Astrocyte (in vitro differentiated cells and primary cell): ENCODE measurements around the gene TM9SF4. TPM values are rescaled to one million over a fixed set of nuclear protein-coding genes. Genes with fewer than 3 reads are reported as not detected.
A peak's percentile ranks its signal among the peaks of the same experiment; 100 is the strongest.

Experiments
- DNase-seq: peaks from one replicate; pipeline ENCODE4 v3.0.0-alpha.2; 2010; ENCODE audit warnings: low read depth
- FAIRE-seq: peaks from 2 replicates; lab custom pipeline; 2011; peaks lifted over from hg19 to GRCh38; lab: Jason Lieb, UNC
- H2AFZ ChIP-seq: 2 replicates; pipeline ENCODE4 v1.6.0; 2012; ENCODE audit warnings: low read depth, low read length, inconsistent platforms
- H3K27ac ChIP-seq: 2 replicates; pipeline ENCODE4 v1.5.1; 2011; ENCODE audit warnings: low read depth, low read length, inconsistent platforms
- H3K27me3 ChIP-seq: 2 replicates; pipeline ENCODE4 v1.6.0; 2011; ENCODE audit warnings: low read length, inconsistent platforms; ENCODE audit not compliant: insufficient read depth
- H3K36me3 ChIP-seq: 2 replicates; pipeline ENCODE4 v1.5.1; 2011; ENCODE audit warnings: low read length, inconsistent platforms; ENCODE audit not compliant: insufficient read depth
- H3K4me1 ChIP-seq: 2 replicates; pipeline ENCODE4 v1.5.1; 2011; ENCODE audit warnings: low read length, inconsistent platforms; ENCODE audit not compliant: insufficient read depth
- H3K4me2 ChIP-seq: 2 replicates; pipeline ENCODE4 v1.6.0; 2012; ENCODE audit warnings: low read length, inconsistent platforms
- H3K4me3 ChIP-seq: 2 replicates; pipeline ENCODE4 v1.5.1; 2011; ENCODE audit warnings: low read depth, mild to moderate bottlenecking, low read length, inconsistent platforms; ENCODE audit not compliant: insufficient read depth
- H3K79me2 ChIP-seq: 2 replicates; pipeline ENCODE4 v1.6.0; 2012; ENCODE audit warnings: mild to moderate bottlenecking, low read length, inconsistent platforms; ENCODE audit not compliant: insufficient read depth
- H3K9ac ChIP-seq: 2 replicates; pipeline ENCODE4 v1.6.0; 2012; ENCODE audit warnings: mild to moderate bottlenecking, low read length, inconsistent platforms
- H3K9me3 ChIP-seq: 2 replicates; pipeline ENCODE4 v1.5.1; 2012; ENCODE audit warnings: low read depth, mild to moderate bottlenecking, low read length, inconsistent platforms; ENCODE audit not compliant: insufficient read depth
- H4K20me1 ChIP-seq: 2 replicates; pipeline ENCODE4 v1.6.0; 2012; ENCODE audit warnings: low read length, inconsistent platforms; ENCODE audit not compliant: insufficient read depth
- H3K27ac Mint-ChIP-seq: one replicate; pipeline ENCODE4 v1.8.0; 2021; ENCODE audit warnings: mild to moderate bottlenecking, mixed read lengths; ENCODE audit not compliant: unreplicated experiment
- H3K27me3 Mint-ChIP-seq: one replicate; pipeline ENCODE4 v1.8.0; 2021; ENCODE audit warnings: low read depth, mixed read lengths; ENCODE audit not compliant: unreplicated experiment
- H3K36me3 Mint-ChIP-seq: one replicate; pipeline ENCODE4 v1.8.0; 2021; ENCODE audit warnings: low read depth, mixed read lengths; ENCODE audit not compliant: unreplicated experiment
- H3K4me1 Mint-ChIP-seq: one replicate; pipeline ENCODE4 v1.8.0; 2021; ENCODE audit warnings: low read depth, mixed read lengths; ENCODE audit not compliant: unreplicated experiment
- H3K4me3 Mint-ChIP-seq: one replicate; pipeline ENCODE4 v1.8.0; 2021; ENCODE audit warnings: mild to moderate bottlenecking, moderate library complexity, mixed read lengths; ENCODE audit not compliant: unreplicated experiment
- H3K9me3 Mint-ChIP-seq: one replicate; pipeline ENCODE4 v1.8.0; 2021; ENCODE audit warnings: mild to moderate bottlenecking, mixed read lengths; ENCODE audit not compliant: unreplicated experiment
- EZH2 ChIP-seq: IDR thresholded peaks from 2 replicates; pipeline ENCODE4 v1.6.1; 2012; ENCODE audit warnings: mild to moderate bottlenecking, low read length, inconsistent platforms; ENCODE audit not compliant: insufficient read depth
- total RNA-seq: library from RNA; stranded (reverse); gene quantifications from 2 replicates; pipeline ENCODE4 v1.2.1, GENCODE V29; 2021
- TF ChIP-seq, protein P1 (sequence below): IDR thresholded peaks from 2 replicates; pipeline ENCODE4 v1.5.1; 2011; ENCODE audit warnings: low read depth, mild to moderate bottlenecking, inconsistent platforms, low read length, moderate library complexity; ENCODE audit not compliant: insufficient read depth

The TM9SF4 gene
- total RNA-seq, 1 donor from 2014 or later, result 64.0 TPM

DNA sequence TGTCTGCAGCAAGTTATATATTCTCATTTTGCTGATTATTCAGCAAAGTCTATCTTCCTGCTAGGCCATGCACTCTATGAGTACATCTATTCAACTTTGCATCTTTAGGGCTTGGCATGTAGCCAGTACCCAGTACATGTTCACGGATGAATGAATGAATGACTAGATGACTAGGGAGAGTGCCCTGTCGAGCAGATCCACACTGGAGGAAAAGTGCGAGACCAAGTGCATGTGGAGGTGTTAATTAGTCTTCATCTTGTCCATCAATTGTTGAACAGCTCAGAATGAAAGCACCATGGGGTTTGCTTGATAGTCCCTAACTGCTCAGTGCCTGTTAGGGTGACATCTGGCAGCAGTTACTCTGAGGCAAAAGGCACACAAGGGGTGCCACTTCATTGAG, 30.4 kb downstream of the TM9SF4 start:
- no peak for DNase-seq
- no peak overlapping the region for H3K4me3 ChIP-seq
- no peak overlapping the region for H3K9ac ChIP-seq
- H3K36me3 Mint-ChIP-seq, result peaks cover 42% of the 10 kb centered on the region
- no peak overlapping the region for H3K4me3 Mint-ChIP-seq
- no peak overlapping the region for H3K27ac Mint-ChIP-seq
- H3K4me1 ChIP-seq, result no peaks in the 10 kb centered on the region
- TF ChIP-seq EZH2, result no peak
- TF ChIP-seq, protein P1, sequence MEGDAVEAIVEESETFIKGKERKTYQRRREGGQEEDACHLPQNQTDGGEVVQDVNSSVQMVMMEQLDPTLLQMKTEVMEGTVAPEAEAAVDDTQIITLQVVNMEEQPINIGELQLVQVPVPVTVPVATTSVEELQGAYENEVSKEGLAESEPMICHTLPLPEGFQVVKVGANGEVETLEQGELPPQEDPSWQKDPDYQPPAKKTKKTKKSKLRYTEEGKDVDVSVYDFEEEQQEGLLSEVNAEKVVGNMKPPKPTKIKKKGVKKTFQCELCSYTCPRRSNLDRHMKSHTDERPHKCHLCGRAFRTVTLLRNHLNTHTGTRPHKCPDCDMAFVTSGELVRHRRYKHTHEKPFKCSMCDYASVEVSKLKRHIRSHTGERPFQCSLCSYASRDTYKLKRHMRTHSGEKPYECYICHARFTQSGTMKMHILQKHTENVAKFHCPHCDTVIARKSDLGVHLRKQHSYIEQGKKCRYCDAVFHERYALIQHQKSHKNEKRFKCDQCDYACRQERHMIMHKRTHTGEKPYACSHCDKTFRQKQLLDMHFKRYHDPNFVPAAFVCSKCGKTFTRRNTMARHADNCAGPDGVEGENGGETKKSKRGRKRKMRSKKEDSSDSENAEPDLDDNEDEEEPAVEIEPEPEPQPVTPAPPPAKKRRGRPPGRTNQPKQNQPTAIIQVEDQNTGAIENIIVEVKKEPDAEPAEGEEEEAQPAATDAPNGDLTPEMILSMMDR, result no peak
- peaks cover 39% of the 10 kb centered on the region for H3K36me3 ChIP-seq
- no peaks in the 10 kb centered on the region for H3K79me2 ChIP-seq
- no peak overlapping the region for H3K4me2 ChIP-seq
- no peak overlapping the region for H2AFZ ChIP-seq
- no peaks in the 10 kb centered on the region for H3K9me3 Mint-ChIP-seq
- no peaks in the 10 kb centered on the region for H3K27me3 ChIP-seq
- peaks cover 7% of the 10 kb centered on the region for H3K4me1 Mint-ChIP-seq
- no peak overlapping the region for H3K27ac ChIP-seq
- no peaks in the 10 kb centered on the region for H3K27me3 Mint-ChIP-seq
- FAIRE-seq, result no peak
- H4K20me1 ChIP-seq, result peaks cover 40% of the 10 kb centered on the region
- no peaks in the 10 kb centered on the region for H3K9me3 ChIP-seq

DNA sequence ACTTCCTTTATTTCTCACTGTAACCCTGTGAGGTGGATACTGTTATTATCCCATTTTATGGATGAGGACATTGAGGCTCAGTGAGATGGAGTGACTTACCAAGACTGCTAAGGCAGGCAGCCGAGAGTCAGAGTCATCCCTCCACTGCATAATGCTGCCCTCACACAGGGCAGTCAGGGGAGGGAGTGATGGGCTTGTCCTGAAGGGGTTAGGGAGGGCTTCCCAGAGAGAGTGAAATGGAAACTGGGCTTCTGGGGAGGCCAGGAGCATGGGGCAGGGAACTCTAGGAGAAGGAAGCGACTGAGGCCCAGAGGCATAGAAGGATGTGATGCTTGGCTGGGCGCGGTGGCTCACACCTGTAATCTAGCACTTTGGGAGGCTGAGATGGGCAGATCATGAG, 31.1 kb downstream of the TM9SF4 start:
- peaks cover 35% of the 10 kb centered on the region for H4K20me1 ChIP-seq
- peaks cover 46% of the 10 kb centered on the region for H3K36me3 ChIP-seq
- H3K9me3 ChIP-seq, result no peaks in the 10 kb centered on the region
- FAIRE-seq (no peak), DNase-seq (no peak)
- H3K9ac ChIP-seq, result no peak overlapping the region
- TF ChIP-seq, protein P1, result no peak
- no peak for TF ChIP-seq EZH2
- H2AFZ ChIP-seq, result no peak overlapping the region
- H3K4me1 ChIP-seq, result no peaks in the 10 kb centered on the region
- no peaks in the 10 kb centered on the region for H3K79me2 ChIP-seq
- Mint-ChIP-seq H3K27me3 (no peaks in the 10 kb centered on the region), H3K36me3 (peaks cover 48% of the 10 kb centered on the region), H3K4me1 (peaks cover 6% of the 10 kb centered on the region), H3K27ac (peak overlapping the region; percentile 15), H3K4me3 (no peak overlapping the region), H3K9me3 (no peaks in the 10 kb centered on the region)
- no peak overlapping the region for H3K4me2 ChIP-seq
- H3K27me3 ChIP-seq, result no peaks in the 10 kb centered on the region
- no peak overlapping the region for H3K4me3 ChIP-seq
- no peak overlapping the region for H3K27ac ChIP-seq

DNA sequence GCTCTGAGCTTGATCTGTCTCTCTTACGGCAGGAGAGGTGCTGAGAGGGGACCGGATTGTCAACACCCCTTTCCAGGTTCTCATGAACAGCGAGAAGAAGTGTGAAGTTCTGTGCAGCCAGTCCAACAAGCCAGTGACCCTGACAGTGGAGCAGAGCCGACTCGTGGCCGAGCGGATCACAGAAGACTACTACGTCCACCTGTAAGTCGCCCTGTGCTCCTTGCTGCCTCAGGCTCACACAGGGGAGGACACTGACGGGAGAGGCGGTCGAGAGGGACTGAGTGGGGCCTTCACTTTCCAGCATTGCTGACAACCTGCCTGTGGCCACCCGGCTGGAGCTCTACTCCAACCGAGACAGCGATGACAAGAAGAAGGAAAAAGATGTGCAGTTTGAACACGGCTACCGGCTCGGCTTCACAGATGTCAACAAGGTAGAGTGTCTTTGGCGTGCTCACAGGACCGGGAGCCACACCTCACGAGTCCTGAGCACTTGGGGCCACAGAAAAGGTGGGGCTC, 32.0 kb downstream of the TM9SF4 start:
- H4K20me1 ChIP-seq, result peaks cover 26% of the 10 kb centered on the region
- no peak for FAIRE-seq
- H3K4me3 Mint-ChIP-seq, result no peak overlapping the region

More for the DNA sequence above, 32.0 kb downstream of the TM9SF4 start:
- Histone ChIP-seq H3K4me1 (no peaks in the 10 kb centered on the region), H2AFZ (no peak overlapping the region), H3K27ac (no peak overlapping the region), H3K27me3 (no peaks in the 10 kb centered on the region), H3K79me2 (no peaks in the 10 kb centered on the region), H3K4me3 (no peak overlapping the region), H3K9me3 (no peaks in the 10 kb centered on the region), H3K9ac (no peak overlapping the region), H3K36me3 (peaks cover 50% of the 10 kb centered on the region), H3K4me2 (no peak overlapping the region)
- DNase-seq, result no peak
- no peaks in the 10 kb centered on the region for H3K27me3 Mint-ChIP-seq
- no peak for TF ChIP-seq EZH2
- TF ChIP-seq, protein P1, result no peak
- peaks cover 55% of the 10 kb centered on the region for H3K36me3 Mint-ChIP-seq
- H3K9me3 Mint-ChIP-seq, result no peaks in the 10 kb centered on the region
- peak overlapping the region; percentile 34 for H3K27ac Mint-ChIP-seq
- H3K4me1 Mint-ChIP-seq, result no peaks in the 10 kb centered on the region
